NT2/D1 (cell line): ENCODE measurements around the gene MBNL1.

ENCODE experiments used
- DNase-seq: peaks from one replicate; pipeline ENCODE4 v3.0.0-alpha.2; 2011; ENCODE audit warnings: low read depth, low spot score
- H3K27me3 ChIP-seq: 2 replicates; pipeline ENCODE4 v1.6.0; 2011; ENCODE audit warnings: mild to moderate bottlenecking; ENCODE audit not compliant: insufficient read length, insufficient read depth
- H3K36me3 ChIP-seq: 2 replicates; pipeline ENCODE4 v1.6.1; 2011; ENCODE audit warnings: mild to moderate bottlenecking, low read length, mixed read lengths; ENCODE audit not compliant: insufficient read depth, insufficient read length
- H3K4me1 ChIP-seq: 2 replicates; pipeline ENCODE4 v1.5.1; 2011; ENCODE audit not compliant: insufficient read depth, insufficient read length
- H3K4me3 ChIP-seq: 2 replicates; pipeline ENCODE4 v1.5.1; 2011; ENCODE audit warnings: low read depth; ENCODE audit not compliant: insufficient read length
- H3K9ac ChIP-seq: 2 replicates; pipeline ENCODE4 v1.6.0; 2011; ENCODE audit warnings: low read depth; ENCODE audit not compliant: insufficient read length
- H3K9me3 ChIP-seq: 2 replicates; pipeline ENCODE4 v1.5.1; 2011; ENCODE audit warnings: mild to moderate bottlenecking, low read length; ENCODE audit not compliant: insufficient read depth
- SUZ12 ChIP-seq: IDR thresholded peaks from 2 replicates; pipeline ENCODE4 v1.6.1; 2011; ENCODE audit not compliant: insufficient read length, insufficient read depth; ENCODE audit errors: extremely low read depth
- YY1 ChIP-seq: IDR thresholded peaks from 2 replicates; pipeline ENCODE4 v1.6.1; 2011; ENCODE audit not compliant: insufficient read length, insufficient read depth
- ZNF274 ChIP-seq: IDR thresholded peaks from 2 replicates; pipeline ENCODE4 v1.6.1; 2011; ENCODE audit warnings: mild to moderate bottlenecking, low read depth, low read length

Gene MBNL1

GRCh38 chr3:152269831-152270734 lies 1.4 kb downstream of the MBNL1 start:
- Histone ChIP-seq H3K9me3 (peaks cover 10% of the 10 kb centered on the region; the same call in 1 of the 2 replicates), H3K27me3 (peaks cover 33% of the 10 kb centered on the region), H3K4me1 (no peaks in the 10 kb centered on the region), H3K36me3 (no peaks in the 10 kb centered on the region), H3K9ac (peak overlapping the region; percentile 37), H3K4me3 (peak overlapping the region; percentile 83)
- no peak for DNase-seq
- TF ChIP-seq YY1 (no peak), SUZ12 (no peak), ZNF274 (no peak)

- Histone ChIP-seq H3K9me3 (peaks cover 10% of the 10 kb centered on the region; the same call in 1 of the 2 replicates), H3K9ac (no peak overlapping the region), H3K27me3 (peaks cover 33% of the 10 kb centered on the region), H3K4me3 (no peak overlapping the region), H3K36me3 (no peaks in the 10 kb centered on the region), H3K4me1 (no peaks in the 10 kb centered on the region)
- TF ChIP-seq YY1 = no peak
- no peak for TF ChIP-seq ZNF274
- no peak for TF ChIP-seq SUZ12
- no peak for DNase-seq
Observed at GRCh38 chr3:152270937-152271336, 2.2 kb downstream of the MBNL1 start.

DNA sequence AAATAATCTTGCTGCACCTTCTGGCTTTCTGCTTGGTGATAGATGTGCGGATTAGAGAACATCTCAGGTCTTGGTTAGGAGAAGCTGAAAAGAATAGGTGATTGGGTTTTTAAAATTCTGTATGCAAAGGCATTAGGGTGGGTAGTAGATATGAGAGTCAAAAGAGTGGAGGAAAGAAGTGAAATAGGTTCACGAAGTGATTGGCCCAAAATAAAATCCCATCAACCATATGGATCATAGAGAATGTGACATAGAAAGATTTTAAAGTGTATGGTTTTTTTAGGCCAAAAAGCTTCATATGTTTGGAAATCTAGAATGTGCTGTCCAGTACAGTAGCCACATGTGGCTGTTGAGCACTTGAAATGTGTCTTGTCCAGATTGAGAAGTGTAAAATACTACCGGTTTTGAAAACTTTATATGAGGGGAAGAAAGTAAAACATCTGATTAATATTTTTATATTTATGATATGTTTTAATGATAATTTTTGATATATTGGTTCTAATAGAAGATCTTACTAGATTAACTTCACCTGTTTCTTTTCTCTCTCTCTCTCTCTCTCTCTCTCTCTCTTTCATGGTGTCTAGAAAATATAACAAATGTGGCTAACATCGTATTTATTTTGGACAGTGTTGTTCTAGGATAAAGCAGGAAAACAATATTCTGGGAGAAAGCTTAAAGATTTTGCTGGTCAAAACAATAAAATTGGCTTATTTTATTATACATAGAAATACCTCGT lies 2.9 kb downstream of the MBNL1 start:
- H3K9me3 ChIP-seq = peaks cover 10% of the 10 kb centered on the region; the same call in 1 of the 2 replicates
- no peak overlapping the region for H3K9ac ChIP-seq
- no peak for DNase-seq
- no peak for TF ChIP-seq ZNF274
- no peaks in the 10 kb centered on the region for H3K36me3 ChIP-seq
- H3K4me3 ChIP-seq = no peak overlapping the region
- no peaks in the 10 kb centered on the region for H3K4me1 ChIP-seq
- peaks cover 30% of the 10 kb centered on the region for H3K27me3 ChIP-seq

GRCh38 chr3:152272771-152273242 lies 4.1 kb downstream of the MBNL1 start:
- Histone ChIP-seq H3K4me1 (no peaks in the 10 kb centered on the region), H3K9me3 (peaks cover 3% of the 10 kb centered on the region; the same call in 1 of the 2 replicates), H3K9ac (no peak overlapping the region), H3K36me3 (no peaks in the 10 kb centered on the region), H3K4me3 (no peak overlapping the region), H3K27me3 (peaks cover 18% of the 10 kb centered on the region)
- TF ChIP-seq YY1 (no peak), SUZ12 (no peak), ZNF274 (no peak)
- DNase-seq = no peak

DNA sequence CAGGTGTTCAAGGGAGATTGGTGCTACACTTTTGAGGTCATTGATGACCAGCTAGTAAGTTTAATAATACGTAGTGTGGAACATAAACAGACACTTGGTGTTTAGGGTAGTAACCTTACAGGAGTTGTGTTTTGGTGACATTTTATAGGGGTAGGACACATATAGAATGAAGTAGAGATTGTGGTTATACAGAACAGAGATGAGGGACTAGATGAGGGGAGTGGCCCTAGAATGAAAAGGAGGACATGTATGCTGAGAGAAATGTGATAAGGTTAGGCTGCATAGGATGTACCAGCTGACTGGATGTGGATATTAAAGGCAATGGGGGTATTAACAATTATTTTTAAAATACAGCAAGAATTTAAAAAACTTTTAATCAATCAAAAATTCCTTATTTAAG lies 8.0 kb downstream of the MBNL1 start:
- H3K36me3 ChIP-seq = no peaks in the 10 kb centered on the region
- no peak overlapping the region for H3K4me3 ChIP-seq
- no peak for TF ChIP-seq ZNF274
- TF ChIP-seq SUZ12 = no peak
- no peak for TF ChIP-seq YY1
- no peaks in the 10 kb centered on the region for H3K9me3 ChIP-seq
- no peaks in the 10 kb centered on the region for H3K27me3 ChIP-seq
- H3K9ac ChIP-seq = no peak overlapping the region
- no peak for DNase-seq
- no peaks in the 10 kb centered on the region for H3K4me1 ChIP-seq

DNA sequence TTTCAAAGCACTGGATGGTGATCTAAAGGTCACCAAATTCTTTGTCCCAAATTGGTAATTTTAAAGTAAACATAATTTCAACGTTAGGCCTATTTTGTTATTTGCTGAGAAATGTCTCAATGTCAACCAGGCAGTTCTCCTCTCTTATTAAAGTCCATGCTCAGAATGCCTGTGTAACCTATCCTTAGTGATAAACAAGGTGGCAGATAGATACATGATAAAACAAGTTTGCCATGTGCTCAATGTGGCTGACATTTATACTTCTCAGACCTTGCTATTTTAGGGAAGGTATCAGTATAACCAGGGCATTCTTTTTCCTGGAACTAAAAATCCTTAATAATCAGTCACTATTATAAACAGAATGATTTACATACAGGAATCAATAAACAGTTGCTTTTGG lies 8.5 kb downstream of the MBNL1 start:
- Histone ChIP-seq H3K36me3 (no peaks in the 10 kb centered on the region), H3K27me3 (no peaks in the 10 kb centered on the region)

GRCh38 chr3:152278756-152279427 lies 10.2 kb downstream of the MBNL1 start:
- Histone ChIP-seq H3K4me1 (no peaks in the 10 kb centered on the region), H3K4me3 (no peak overlapping the region), H3K36me3 (no peaks in the 10 kb centered on the region), H3K9me3 (no peaks in the 10 kb centered on the region), H3K27me3 (no peaks in the 10 kb centered on the region), H3K9ac (no peak overlapping the region)
- DNase-seq = no peak
- TF ChIP-seq YY1 (no peak), SUZ12 (no peak), ZNF274 (no peak)

More for the DNA sequence above, 8.5 kb downstream of the MBNL1 start:
- no peak for DNase-seq
- H3K9ac ChIP-seq = no peak overlapping the region
- TF ChIP-seq ZNF274 = no peak
- no peak for TF ChIP-seq YY1
- TF ChIP-seq SUZ12 = no peak
- H3K9me3 ChIP-seq = no peaks in the 10 kb centered on the region
- H3K4me1 ChIP-seq = no peaks in the 10 kb centered on the region
- no peak overlapping the region for H3K4me3 ChIP-seq
